HL-60 (cell line): ENCODE measurements around the gene YPEL5.

Source experiments
- DNase-seq, 2 experiments: peaks; one replicate each; pipeline ENCODE4 v3.0.0-alpha.2; 2010 to 2020; ENCODE audit warnings: low read depth in 1 of 2, low spot score in 1 of 2
- H3K27ac ChIP-seq: fragments of 250-450 bp; sonication (Bioruptor Pico); replicated peaks from 2 replicates; pipeline ENCODE4 v1.5.1; 2020; ENCODE audit warnings: mild to moderate bottlenecking, moderate library complexity
- H3K27me3 ChIP-seq: fragments of 250-450 bp; sonication (Bioruptor Pico); 2 replicates; pipeline ENCODE4 v1.5.1; 2021; ENCODE audit warnings: mild to moderate bottlenecking, moderate library complexity; ENCODE audit not compliant: insufficient read depth, poor library complexity, severe bottlenecking
- H3K4me3 ChIP-seq: replicated peaks from 2 replicates; pipeline ENCODE4 v1.5.1; 2011; ENCODE audit warnings: mild to moderate bottlenecking, control low read depth, low read length; ENCODE audit not compliant: insufficient read depth
- CTCF ChIP-seq: IDR thresholded peaks from one replicate; pipeline ENCODE4 v1.5.1; 2011; ENCODE audit warnings: low read length, control low read depth, inconsistent platforms; ENCODE audit not compliant: insufficient read depth
- GABPA ChIP-seq: IDR thresholded peaks from 2 replicates; pipeline ENCODE4 v1.6.1; 2012; ENCODE audit warnings: low read depth
- POLR2AphosphoS5 ChIP-seq: IDR thresholded peaks from 2 replicates; pipeline ENCODE4 v1.6.1; 2012; ENCODE audit warnings: low read depth
- REST ChIP-seq: IDR thresholded peaks from 2 replicates; pipeline ENCODE4 v1.6.1; 2012; ENCODE audit warnings: low read depth; ENCODE audit not compliant: insufficient replicate concordance
- SPI1 ChIP-seq: IDR thresholded peaks from 2 replicates; pipeline ENCODE4 v1.6.1; 2012; ENCODE audit warnings: low read depth, mild to moderate bottlenecking, borderline replicate concordance

YPEL5 gene

GRCh38 chr2:30155889-30156658 lies 9.3 kb downstream of the YPEL5 start:
- no peak overlapping the region for H3K27ac ChIP-seq
- no peak for DNase-seq
- no peaks in the 10 kb centered on the region for H3K27me3 ChIP-seq
- H3K4me3 ChIP-seq = no peak overlapping the region
- no peak for TF ChIP-seq GABPA
- no peak for TF ChIP-seq REST
- no peak for TF ChIP-seq SPI1
- TF ChIP-seq CTCF = no peak
- no peak for TF ChIP-seq POLR2AphosphoS5

- Histone ChIP-seq H3K27ac (no peak overlapping the region), H3K4me3 (no peak overlapping the region), H3K27me3 (no peaks in the 10 kb centered on the region)
- TF ChIP-seq SPI1 = no peak
- no peak for TF ChIP-seq REST
- no peak for TF ChIP-seq GABPA
- TF ChIP-seq CTCF = no peak
- TF ChIP-seq POLR2AphosphoS5 = no peak
- DNase-seq = no peak
Measured at GRCh38 chr2:30157616-30158015, 10.8 kb downstream of the YPEL5 start.

- no peak for TF ChIP-seq GABPA
- no peak for TF ChIP-seq CTCF
- TF ChIP-seq SPI1 = no peak
- TF ChIP-seq POLR2AphosphoS5 = no peak
- no peak for TF ChIP-seq REST
- no peak overlapping the region for H3K4me3 ChIP-seq
- H3K27ac ChIP-seq = no peak overlapping the region
- DNase-seq = no peak
- no peaks in the 10 kb centered on the region for H3K27me3 ChIP-seq
Measured at GRCh38 chr2:30159766-30160165, 13.0 kb downstream of the YPEL5 start.
